Neural progenitor cell (in vitro differentiated cells): ENCODE measurements around the gene POLR2C. TPM values are rescaled to one million over a fixed set of nuclear protein-coding genes. Genes with fewer than 3 reads are reported as not detected.

Experiments used
- DNase-seq: peaks from one replicate; pipeline ENCODE4 v3.0.0-alpha.2; 2016; ENCODE audit warnings: low spot score
- H2AFZ ChIP-seq: fragments of 200-600 bp; sonication (generic); replicated peaks from 2 replicates; pipeline ENCODE4 v1.6.1; 2016; ENCODE audit warnings: antibody characterized with exemption
- H3F3A ChIP-seq: fragments of 200-600 bp; sonication (generic); 2 replicates; pipeline ENCODE4 v1.6.1; 2016; ENCODE audit warnings: antibody characterized with exemption, low read depth
- H3K27ac ChIP-seq: fragments of 200-600 bp; sonication (generic); 2 replicates; pipeline ENCODE4 v1.5.1; 2016; ENCODE audit warnings: mild to moderate bottlenecking
- H3K27me3 ChIP-seq: fragments of 200-600 bp; sonication (generic); 2 replicates; pipeline ENCODE4 v1.6.1; 2016; ENCODE audit warnings: mild to moderate bottlenecking, moderate library complexity
- H3K36me3 ChIP-seq: fragments of 200-600 bp; sonication (generic); 2 replicates; pipeline ENCODE4 v1.5.1; 2016
- H3K4me1 ChIP-seq: fragments of 200-600 bp; sonication (generic); 2 replicates; pipeline ENCODE4 v1.6.1; 2016; ENCODE audit warnings: mixed run types
- H3K4me2 ChIP-seq: fragments of 200-600 bp; sonication (generic); 2 replicates; pipeline ENCODE4 v1.6.1; 2016
- H3K4me3 ChIP-seq: fragments of 200-600 bp; sonication (generic); 2 replicates; pipeline ENCODE4 v1.5.1; 2016
- H3K79me2 ChIP-seq: fragments of 200-600 bp; sonication (generic); 2 replicates; pipeline ENCODE4 v1.6.1; 2016; ENCODE audit warnings: low read depth
- H3K9ac ChIP-seq: fragments of 200-600 bp; sonication (generic); 2 replicates; pipeline ENCODE4 v1.6.1; 2016
- H3K9me3 ChIP-seq: fragments of 200-600 bp; sonication (generic); 2 replicates; pipeline ENCODE4 v1.5.1; 2016; ENCODE audit warnings: low read depth
- H4K20me1 ChIP-seq: fragments of 200-600 bp; sonication (generic); 2 replicates; pipeline ENCODE4 v1.6.1; 2016; ENCODE audit warnings: low read depth
- H3K27ac Mint-ChIP-seq: 3 replicates; pipeline ENCODE4 v1.8.0; 2021; ENCODE audit warnings: mixed read lengths
- H3K27me3 Mint-ChIP-seq: 2 replicates; pipeline ENCODE4 v1.8.0; 2022; ENCODE audit warnings: low read depth, mild to moderate bottlenecking, inconsistent platforms, moderate library complexity, mixed read lengths; ENCODE audit not compliant: insufficient read depth
- H3K36me3 Mint-ChIP-seq: 3 replicates; pipeline ENCODE4 v1.8.0; 2021; ENCODE audit warnings: mixed read lengths
- H3K4me1 Mint-ChIP-seq: 3 replicates; pipeline ENCODE4 v1.8.0; 2021; ENCODE audit warnings: mixed read lengths
- H3K4me3 Mint-ChIP-seq: 3 replicates; pipeline ENCODE4 v1.8.0; 2021; ENCODE audit warnings: mild to moderate bottlenecking, moderate library complexity, mixed read lengths
- H3K9me3 Mint-ChIP-seq: 3 replicates; pipeline ENCODE4 v1.8.0; 2020; ENCODE audit warnings: mixed read lengths
- EZH2 ChIP-seq: fragments of 200-600 bp; sonication (generic); IDR thresholded peaks from 2 replicates; pipeline ENCODE4 v1.6.1; 2017; ENCODE audit warnings: antibody characterized with exemption, mild to moderate bottlenecking, moderate library complexity
- EZH2phosphoT487 ChIP-seq: fragments of 200-600 bp; sonication (generic); IDR thresholded peaks from 2 replicates; pipeline ENCODE4 v1.6.1; 2017; ENCODE audit warnings: antibody characterized with exemption
- total RNA-seq: library from RNA; depleted of rRNA; stranded (reverse); fragments of >200 nt; gene quantifications from 2 replicates; pipeline ENCODE4 v1.2.3, GENCODE V29; 2015; ENCODE audit warnings: low replicate concordance
- TF ChIP-seq, protein P1 (sequence below): fragments of 200-600 bp; sonication (generic); IDR thresholded peaks from 2 replicates; pipeline ENCODE4 v1.5.1; 2017; ENCODE audit warnings: antibody characterized with exemption, mild to moderate bottlenecking

POLR2C gene
- total RNA-seq, 1 donor from 2014 or later = 58.4 TPM

DNA sequence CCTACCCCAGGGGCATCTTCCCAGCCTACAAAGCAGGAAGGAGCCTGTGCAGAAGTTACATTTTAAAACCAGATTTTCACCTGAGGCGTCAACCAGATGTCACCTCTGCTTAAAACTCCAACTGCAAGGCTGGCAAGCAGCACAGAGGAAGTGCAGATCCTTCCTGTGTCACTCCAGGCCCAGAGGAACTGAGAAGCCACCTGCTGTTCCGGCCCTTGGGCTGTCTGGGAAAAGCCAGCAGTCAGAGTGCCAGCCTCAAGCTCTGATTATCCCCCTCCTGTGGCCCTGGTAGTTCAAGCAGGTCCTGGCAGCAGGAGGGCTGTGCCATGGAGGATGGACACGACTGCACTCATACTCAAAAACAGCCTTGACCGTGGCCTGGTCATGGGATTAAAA is 10.2 kb downstream of the POLR2C start:
- no peak overlapping the region for H3K4me2 ChIP-seq
- H3K36me3 Mint-ChIP-seq = peaks cover 20% of the 10 kb centered on the region
- peaks cover 22% of the 10 kb centered on the region for H3K4me1 ChIP-seq
- H3K36me3 ChIP-seq = no peaks in the 10 kb centered on the region
- no peaks in the 10 kb centered on the region for H3K27me3 ChIP-seq
- H4K20me1 ChIP-seq = peaks cover 31% of the 10 kb centered on the region
- no peak overlapping the region for H3K4me3 Mint-ChIP-seq
- no peak overlapping the region for H3K4me3 ChIP-seq
- peaks cover 22% of the 10 kb centered on the region for H3F3A ChIP-seq
- no peak overlapping the region for H3K27ac Mint-ChIP-seq
- no peaks in the 10 kb centered on the region for H3K9me3 Mint-ChIP-seq
- H3K79me2 ChIP-seq = no peaks in the 10 kb centered on the region
- DNase-seq = no peak
- peak overlapping the region; percentile 41 for H3K27ac ChIP-seq
- peaks cover 14% of the 10 kb centered on the region for H3K4me1 Mint-ChIP-seq
- H3K9ac ChIP-seq = no peak overlapping the region
- no peaks in the 10 kb centered on the region for H3K9me3 ChIP-seq
- peaks cover 4% of the 10 kb centered on the region for H3K27me3 Mint-ChIP-seq
- TF ChIP-seq EZH2 (no peak), EZH2phosphoT487 (no peak)
- TF ChIP-seq, protein P1, sequence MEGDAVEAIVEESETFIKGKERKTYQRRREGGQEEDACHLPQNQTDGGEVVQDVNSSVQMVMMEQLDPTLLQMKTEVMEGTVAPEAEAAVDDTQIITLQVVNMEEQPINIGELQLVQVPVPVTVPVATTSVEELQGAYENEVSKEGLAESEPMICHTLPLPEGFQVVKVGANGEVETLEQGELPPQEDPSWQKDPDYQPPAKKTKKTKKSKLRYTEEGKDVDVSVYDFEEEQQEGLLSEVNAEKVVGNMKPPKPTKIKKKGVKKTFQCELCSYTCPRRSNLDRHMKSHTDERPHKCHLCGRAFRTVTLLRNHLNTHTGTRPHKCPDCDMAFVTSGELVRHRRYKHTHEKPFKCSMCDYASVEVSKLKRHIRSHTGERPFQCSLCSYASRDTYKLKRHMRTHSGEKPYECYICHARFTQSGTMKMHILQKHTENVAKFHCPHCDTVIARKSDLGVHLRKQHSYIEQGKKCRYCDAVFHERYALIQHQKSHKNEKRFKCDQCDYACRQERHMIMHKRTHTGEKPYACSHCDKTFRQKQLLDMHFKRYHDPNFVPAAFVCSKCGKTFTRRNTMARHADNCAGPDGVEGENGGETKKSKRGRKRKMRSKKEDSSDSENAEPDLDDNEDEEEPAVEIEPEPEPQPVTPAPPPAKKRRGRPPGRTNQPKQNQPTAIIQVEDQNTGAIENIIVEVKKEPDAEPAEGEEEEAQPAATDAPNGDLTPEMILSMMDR = no peak
- H2AFZ ChIP-seq = no peak overlapping the region

DNA sequence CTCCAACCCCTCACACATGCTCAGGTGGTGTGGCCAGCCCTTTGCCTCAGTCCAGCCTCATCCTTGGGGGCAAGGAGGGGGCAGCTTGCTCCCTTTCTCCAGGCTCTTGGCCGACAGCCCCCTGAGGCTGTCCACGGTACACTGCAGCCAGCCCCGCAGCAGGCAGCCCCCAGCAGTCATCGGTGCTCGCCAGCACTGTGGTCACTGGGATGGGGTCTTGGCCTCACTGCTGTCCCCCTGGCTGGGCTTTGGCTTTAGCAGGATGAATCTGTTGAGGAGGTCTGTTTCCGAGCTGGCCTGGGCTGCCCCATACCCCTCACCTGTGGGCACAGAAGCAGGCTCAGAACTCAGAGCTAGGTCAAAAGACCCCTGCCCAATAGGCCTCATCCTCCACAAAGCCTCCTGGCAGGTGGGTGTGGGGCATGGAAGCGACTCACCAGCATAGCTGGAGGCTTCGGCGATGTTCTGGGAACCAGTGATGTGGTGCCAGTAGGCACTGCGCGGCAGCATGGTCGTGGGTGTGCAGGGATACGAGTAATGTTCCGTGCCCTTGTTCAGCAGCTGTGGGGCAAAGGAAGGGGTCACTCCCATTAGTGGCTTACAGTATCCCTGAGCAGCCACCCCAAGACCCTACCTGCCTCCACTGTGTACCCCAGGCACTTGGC is 10.8 kb downstream of the POLR2C start:
- peaks cover 18% of the 10 kb centered on the region for H3K36me3 Mint-ChIP-seq
- H4K20me1 ChIP-seq = peaks cover 27% of the 10 kb centered on the region
- no peak overlapping the region for H3K27ac Mint-ChIP-seq
- H3K79me2 ChIP-seq = no peaks in the 10 kb centered on the region
- peaks cover 21% of the 10 kb centered on the region for H3K4me1 Mint-ChIP-seq
- H3K9ac ChIP-seq = no peak overlapping the region
- H3K4me3 Mint-ChIP-seq = no peak overlapping the region
- DNase-seq = no peak
- no peaks in the 10 kb centered on the region for H3K9me3 Mint-ChIP-seq
- no peaks in the 10 kb centered on the region for H3K36me3 ChIP-seq
- H3K27me3 ChIP-seq = no peaks in the 10 kb centered on the region
- H3K4me3 ChIP-seq = no peak overlapping the region
- no peak overlapping the region for H2AFZ ChIP-seq
- H3K27me3 Mint-ChIP-seq = peaks cover 4% of the 10 kb centered on the region
- H3K4me2 ChIP-seq = no peak overlapping the region
- no peaks in the 10 kb centered on the region for H3K9me3 ChIP-seq
- peaks cover 26% of the 10 kb centered on the region for H3F3A ChIP-seq
- TF ChIP-seq, protein P1 = no peak
- TF ChIP-seq EZH2phosphoT487 (no peak), EZH2 (no peak)
- peaks cover 28% of the 10 kb centered on the region for H3K4me1 ChIP-seq
- no peak overlapping the region for H3K27ac ChIP-seq

DNA sequence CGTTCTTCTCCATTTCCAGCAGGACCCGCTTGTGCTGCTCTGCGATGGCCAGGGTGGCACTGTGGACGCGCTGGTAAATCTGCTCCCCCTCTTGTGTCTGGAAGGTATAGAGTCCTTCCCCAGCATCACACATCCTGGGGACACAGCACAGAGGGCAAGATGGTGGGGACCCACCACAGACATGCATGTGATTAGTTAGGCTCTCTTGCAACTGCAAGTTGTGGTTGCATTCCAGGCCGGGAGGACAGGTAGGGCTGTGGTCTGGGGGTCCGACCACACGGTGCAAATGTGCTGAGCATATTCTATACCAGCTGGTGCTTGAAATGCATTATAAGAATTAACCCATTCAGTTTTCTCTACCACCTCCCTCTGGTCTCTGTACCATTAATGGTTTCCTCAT is 11.4 kb downstream of the POLR2C start:
- Histone ChIP-seq H4K20me1 (peaks cover 22% of the 10 kb centered on the region), H3K27me3 (peaks cover 2% of the 10 kb centered on the region), H3K4me3 (no peak overlapping the region), H3K9me3 (no peaks in the 10 kb centered on the region), H3K9ac (no peak overlapping the region), H2AFZ (no peak overlapping the region), H3K79me2 (no peaks in the 10 kb centered on the region), H3K4me1 (peaks cover 34% of the 10 kb centered on the region), H3K4me2 (no peak overlapping the region), H3K27ac (no peak overlapping the region), H3F3A (peaks cover 26% of the 10 kb centered on the region), H3K36me3 (no peaks in the 10 kb centered on the region)
- H3K27ac Mint-ChIP-seq = no peak overlapping the region
- H3K36me3 Mint-ChIP-seq = peaks cover 12% of the 10 kb centered on the region
- H3K4me1 Mint-ChIP-seq = peaks cover 27% of the 10 kb centered on the region
- DNase-seq = no peak
- peaks cover 7% of the 10 kb centered on the region for H3K27me3 Mint-ChIP-seq
- H3K4me3 Mint-ChIP-seq = no peak overlapping the region
- TF ChIP-seq EZH2phosphoT487 = no peak
- no peak for TF ChIP-seq EZH2
- TF ChIP-seq, protein P1 = no peak
- no peaks in the 10 kb centered on the region for H3K9me3 Mint-ChIP-seq
